T-cell (primary cell): ENCODE results near the gene KNL1. TPM values are rescaled to one million over a fixed set of nuclear protein-coding genes. Genes with fewer than 3 reads are reported as not detected.
A peak's percentile ranks its signal among the peaks of the same experiment; 100 is the strongest.
"Not testable (repeated sequence)": the region's sequence is repeated elsewhere in the genome, so short reads cannot be mapped to it uniquely, and the experiment has no call there.

Experiments
- ATAC-seq, 4 experiments: fragments of 200-7000 bp in 3 of 4; fragments of 150-1000 bp in 1 of 4; cut with Tn5 transposase; replicated peaks in 1 of 4; 1 replicate in 3 of 4; 2 replicates in 1 of 4; pipeline ENCODE4 v1.10.0; 2021; ENCODE audit warnings: moderate library complexity in 3 of 4, mild to moderate bottlenecking in 2 of 4, moderate number of reproducible peaks in 1 of 4
- CTCF ChIA-PET, 2 donors: fragments of 300-600 bp; sonication (Branson Sonifier 250); formaldehyde crosslinking; loops; one replicate each; lab custom pipeline; 2022; ENCODE audit warnings: antibody characterized with exemption in 2 of 2; lab: Charles Lee
- POLR2A ChIA-PET, 2 donors: fragments of 300-600 bp; sonication (Branson Sonifier 250); formaldehyde crosslinking; loops; one replicate each; lab custom pipeline; 2022; ENCODE audit warnings: antibody characterized with exemption in 2 of 2; lab: Charles Lee
- DNase-seq, 35 experiments: peaks; one replicate each; pipeline versions ENCODE4 v3.0.0 to v3.0.0-alpha.2; 2013 to 2023
- H3K27ac ChIP-seq: one replicate; pipeline ENCODE4 v1.5.1; 2013; ENCODE audit warnings: low read length
- H3K27me3 ChIP-seq, 2 experiments: replicated peaks in 1 of 2; 1 replicate in 1 of 2; 2 replicates in 1 of 2; pipeline versions ENCODE4 v1.6.1 to v1.7.0; 2013; ENCODE audit warnings: low read length in 1 of 2, mixed read lengths in 1 of 2; ENCODE audit not compliant: control insufficient read depth in 2 of 2, insufficient read depth in 2 of 2; ENCODE audit errors: extremely low read depth in 1 of 2
- H3K36me3 ChIP-seq, 2 donors: 1 replicate in 1 of 2; 2 replicates in 1 of 2; pipeline versions ENCODE4 v1.6.1 to v1.7.0; 2013; ENCODE audit warnings: low read length in 1 of 2; ENCODE audit not compliant: control insufficient read depth in 2 of 2, insufficient read depth in 1 of 2; ENCODE audit errors: extremely low read depth in 1 of 2
- H3K4me1 ChIP-seq, 2 experiments: 1 replicate in 1 of 2; 2 replicates in 1 of 2; pipeline versions ENCODE4 v1.6.1 to v1.7.0; 2013; ENCODE audit warnings: low read length in 2 of 2, mixed read lengths in 1 of 2; ENCODE audit not compliant: insufficient read depth in 2 of 2, control insufficient read depth in 1 of 2; ENCODE audit errors: extremely low read depth in 1 of 2
- H3K4me3 ChIP-seq, 2 donors: 1 replicate in 1 of 2; 2 replicates in 1 of 2; pipeline versions ENCODE4 v1.5.1 to v1.7.0; 2013; ENCODE audit warnings: mild to moderate bottlenecking in 2 of 2, low read length in 1 of 2, moderate library complexity in 1 of 2; ENCODE audit not compliant: control insufficient read depth in 1 of 2; ENCODE audit errors: extremely low read depth in 1 of 2
- H3K9me3 ChIP-seq: 2 replicates; pipeline ENCODE4 v1.7.0; 2013
- H3K27ac Mint-ChIP-seq, 2 donors: one replicate each; pipeline ENCODE4 v1.8.0; 2020 to 2021; ENCODE audit warnings: mild to moderate bottlenecking in 2 of 2, mixed read lengths in 2 of 2
- H3K27me3 Mint-ChIP-seq, 2 donors: one replicate each; pipeline ENCODE4 v1.8.0; 2021 to 2022; ENCODE audit warnings: mixed read lengths in 2 of 2
- H3K36me3 Mint-ChIP-seq: one replicate; pipeline ENCODE4 v1.8.0; 2021; ENCODE audit warnings: mixed read lengths
- H3K4me1 Mint-ChIP-seq, 3 donors: one replicate each; pipeline ENCODE4 v1.8.0; 2020 to 2022; ENCODE audit warnings: mixed read lengths in 3 of 3, mild to moderate bottlenecking in 1 of 3
- H3K4me3 Mint-ChIP-seq, 3 donors: one replicate each; pipeline ENCODE4 v1.8.0; 2020 to 2022; ENCODE audit warnings: mild to moderate bottlenecking in 3 of 3, mixed read lengths in 3 of 3, moderate library complexity in 3 of 3
- H3K9me3 Mint-ChIP-seq, 3 donors: one replicate each; pipeline ENCODE4 v1.8.0; 2020 to 2022; ENCODE audit warnings: mixed read lengths in 3 of 3
- WGBS: methylation state at CpG from one replicate; pipeline ENCODE4 v1.1.5; 2013; ENCODE audit warnings: missing lambda C conversion rate; ENCODE audit not compliant: insufficient coverage; 5-methylcytosine and 5-hydroxymethylcytosine counted together
- total RNA-seq, 35 experiments: library from RNA in 6 of 35; stranded (reverse) in 6 of 35; fragments of 120-200 nt in 1 of 35; gene quantifications; one replicate each; pipeline versions ENCODE4 v1.2.1 to v1.2.4 and lab custom pipeline; 2013 to 2026

The KNL1 gene
- total RNA-seq, 5 donors from 2014 or later (not counting 1 experiment from before 2014, with no cell fraction given) = 0.55 to 3.8 (median 1.7) TPM

DNA sequence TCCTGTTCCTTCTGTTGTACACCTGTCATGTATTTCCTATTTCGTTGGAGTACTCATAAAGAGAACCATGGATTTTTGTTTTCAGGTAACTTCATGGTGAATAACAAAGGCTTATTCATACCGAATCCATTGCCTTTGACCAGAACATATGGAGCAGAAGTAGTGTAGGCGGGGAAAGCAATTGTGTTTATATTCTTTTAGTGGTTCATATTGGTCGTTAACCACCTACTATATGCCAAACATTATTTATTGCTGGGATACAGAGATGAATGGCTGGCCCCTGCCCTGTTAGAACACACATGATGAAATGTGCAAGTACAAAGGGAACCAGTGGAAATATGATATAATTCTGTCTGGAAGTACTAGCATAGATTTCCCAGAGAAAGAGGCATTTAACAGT, 15.2 kb upstream of the KNL1 start:
- H3K4me3 Mint-ChIP-seq = no peak overlapping the region
- H3K4me1 ChIP-seq = no peaks in the 10 kb centered on the region
- H3K9me3 ChIP-seq = no peaks in the 10 kb centered on the region
- DNase-seq (no peak), ATAC-seq (no peak)
- no peaks in the 10 kb centered on the region for H3K9me3 Mint-ChIP-seq
- H3K4me3 ChIP-seq = no peak overlapping the region
- H3K27ac ChIP-seq = no peak overlapping the region
- no peak overlapping the region for H3K27ac Mint-ChIP-seq
- H3K4me1 Mint-ChIP-seq = peaks cover 2 to 6% (median 2%) of the 10 kb centered on the region in 3 donors
- H3K27me3 Mint-ChIP-seq = no peaks in the 10 kb centered on the region
- H3K36me3 Mint-ChIP-seq = peaks cover 11% of the 10 kb centered on the region
- CTCF ChIA-PET = interaction anchor here in 1 of 2 donors (0.6 kb wide), 1 partner anchor 726 kb away, joined by 3 read pairs; no protein-coding TSS in a partner anchor
- WGBS = no CpG with 5 or more reads among the region's 4 CpGs
- peaks cover 0 to 15% of the 10 kb centered on the region in 2 donors for H3K36me3 ChIP-seq
- no peaks in the 10 kb centered on the region for H3K27me3 ChIP-seq
- POLR2A ChIA-PET = no interaction called here

DNA sequence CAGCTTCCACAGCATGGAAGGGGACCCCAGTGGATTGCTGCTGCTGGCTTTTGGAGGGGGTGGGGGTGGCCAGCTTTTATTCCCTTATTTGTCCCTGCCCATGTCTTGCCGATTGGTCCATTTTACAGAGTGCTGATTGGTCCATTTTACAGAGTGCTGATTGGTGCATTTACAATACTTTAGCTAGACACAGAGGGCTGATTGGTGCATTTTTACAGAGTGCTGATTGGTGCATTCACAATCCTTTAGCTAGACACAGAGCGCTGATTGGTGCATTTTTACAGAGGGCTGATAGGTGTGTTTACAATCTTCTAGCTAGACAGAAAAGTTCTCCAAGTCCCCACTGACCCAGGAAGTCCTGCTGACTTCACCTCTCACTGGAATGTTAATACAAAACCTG, 12.3 kb upstream of the KNL1 start:
- POLR2A ChIA-PET, H3K27ac Mint-ChIP-seq, DNase-seq, H3K27me3 Mint-ChIP-seq, H3K9me3 Mint-ChIP-seq, H3K4me3 Mint-ChIP-seq, H3K36me3 ChIP-seq, H3K4me1 Mint-ChIP-seq, CTCF ChIA-PET, H3K4me3 ChIP-seq, H3K9me3 ChIP-seq, H3K27me3 ChIP-seq, ATAC-seq, H3K4me1 ChIP-seq, H3K36me3 Mint-ChIP-seq, H3K27ac ChIP-seq: not testable (repeated sequence)
- 67% methylated on average over 1 of the region's 2 CpGs for WGBS

DNA sequence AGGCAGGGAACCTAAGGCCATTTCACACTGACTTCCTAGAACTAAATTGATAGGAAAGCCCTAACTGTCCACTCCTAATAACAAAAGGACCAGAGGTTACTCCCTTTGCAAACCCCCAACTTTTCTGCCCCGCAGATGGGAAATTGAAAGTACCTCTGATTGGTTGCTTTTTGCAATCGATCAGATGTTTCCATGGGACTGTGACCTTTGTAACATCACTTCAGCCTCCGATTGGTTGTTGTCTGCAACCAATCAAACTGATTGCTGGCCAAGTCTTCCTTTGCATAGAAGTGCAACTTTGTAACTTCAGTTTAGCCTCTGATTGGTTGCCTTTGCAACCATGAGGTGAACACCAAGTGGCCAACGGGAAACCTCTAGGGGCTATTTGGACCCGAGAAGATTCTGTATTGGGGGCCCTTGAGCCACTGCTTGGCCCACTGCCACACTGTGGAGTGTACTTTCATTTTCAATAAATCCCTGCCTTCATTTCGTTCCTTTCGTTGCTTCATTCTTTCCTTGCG, 11.3 kb upstream of the KNL1 start:
- Mint-ChIP-seq H3K4me3 (peak overlapping the region in 2 of 3 donors; percentile 9 to 44), H3K36me3 (no peaks in the 10 kb centered on the region), H3K27ac (no peak overlapping the region), H3K9me3 (no peaks in the 10 kb centered on the region), H3K27me3 (peaks cover 0 to 3% of the 10 kb centered on the region in 2 donors), H3K4me1 (no peaks in the 10 kb centered on the region)
- ChIA-PET POLR2A (no interaction called here), CTCF (no interaction called here)
- DNase-seq (no peak), ATAC-seq (peak in 2 of 4 experiments; percentile 29 to 81)
- Histone ChIP-seq H3K27me3 (peaks cover 0 to 7% of the 10 kb centered on the region in 2 experiments), H3K4me3 (no peak overlapping the region), H3K9me3 (no peaks in the 10 kb centered on the region), H3K36me3 (no peaks in the 10 kb centered on the region), H3K27ac (no peak overlapping the region), H3K4me1 (no peaks in the 10 kb centered on the region)
- 87% methylated on average over 4 of the region's 8 CpGs for WGBS

DNA sequence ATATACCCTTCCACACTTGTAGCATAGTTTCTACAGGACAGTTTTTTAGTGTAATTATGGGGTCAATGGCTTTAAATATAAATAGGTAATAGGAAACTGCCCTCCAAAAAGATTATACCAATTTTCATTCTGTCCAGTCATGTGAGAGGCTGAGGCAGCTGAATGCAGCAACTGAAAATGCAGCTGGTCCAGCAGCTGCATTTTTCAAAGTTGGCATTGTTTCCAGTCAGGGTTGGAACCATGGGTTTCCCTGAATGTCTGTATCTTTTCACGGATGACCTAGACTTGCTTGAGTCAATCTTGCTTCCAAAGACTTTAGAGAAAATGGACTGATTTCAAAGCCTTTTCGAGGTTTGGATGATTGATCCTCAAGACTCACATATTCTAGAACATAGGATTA, 9.9 kb upstream of the KNL1 start:
- Mint-ChIP-seq H3K4me1 (no peaks in the 10 kb centered on the region), H3K9me3 (no peaks in the 10 kb centered on the region)

DNA sequence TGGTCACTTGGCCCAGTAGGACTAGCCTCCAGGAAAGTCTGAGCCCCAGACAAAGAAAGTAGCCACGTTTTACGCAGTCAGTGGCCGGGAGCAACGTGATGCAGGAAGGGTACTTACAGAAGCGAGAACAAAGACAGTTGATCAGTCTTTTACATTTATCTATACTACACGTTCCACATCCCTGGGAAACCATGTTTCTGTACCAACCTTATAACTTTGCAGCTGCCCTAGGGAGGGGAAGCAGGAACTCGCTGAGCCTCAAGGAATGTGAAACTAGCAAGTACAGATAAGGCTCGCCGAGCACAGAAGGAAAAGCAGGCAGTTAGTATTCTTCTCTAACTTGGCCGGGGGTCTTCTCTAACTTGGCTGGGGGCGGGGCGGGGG, 3.4 kb upstream of the KNL1 start:
- POLR2A ChIA-PET = interaction anchor here in 1 of 2 donors (0.6 kb wide), 1 partner anchor 23 kb away, joined by 6 read pairs; no protein-coding TSS in a partner anchor
- Mint-ChIP-seq H3K4me3 (peak overlapping the region; percentile 76 to 85 (median 79)), H3K36me3 (no peaks in the 10 kb centered on the region), H3K4me1 (peaks cover 27 to 36% (median 31%) of the 10 kb centered on the region in 3 donors), H3K27me3 (peaks cover 4 to 6% of the 10 kb centered on the region in 2 donors), H3K27ac (peak overlapping the region in 1 of 2 donors; percentile 84), H3K9me3 (no peaks in the 10 kb centered on the region)
- 79% methylated on average over 6 of the region's 12 CpGs for WGBS
- Histone ChIP-seq H3K4me3 (no peak overlapping the region), H3K9me3 (no peaks in the 10 kb centered on the region), H3K27ac (no peak overlapping the region), H3K27me3 (peaks cover 0 to 13% of the 10 kb centered on the region in 2 experiments), H3K36me3 (no peaks in the 10 kb centered on the region), H3K4me1 (peaks cover 6 to 16% of the 10 kb centered on the region in 2 experiments)
- ATAC-seq = no peak
- CTCF ChIA-PET = interaction anchor here (0.6 to 1.8 kb wide), 7 partner anchors 11 to 720 kb away, joined by 3 to 27 read pairs (median 5); partner anchors contain the start of genes CCDC32 (in 1 of the 2) and RPUSD2 (in 1 of the 2)
- no peak for DNase-seq

More for the DNA sequence above, 9.9 kb upstream of the KNL1 start:
- peaks cover 0 to 3% of the 10 kb centered on the region in 2 donors for H3K27me3 Mint-ChIP-seq
- Histone ChIP-seq H3K4me1 (no peaks in the 10 kb centered on the region), H3K27ac (no peak overlapping the region), H3K4me3 (no peak overlapping the region), H3K36me3 (no peaks in the 10 kb centered on the region), H3K27me3 (peaks cover 0 to 13% of the 10 kb centered on the region in 2 experiments), H3K9me3 (no peaks in the 10 kb centered on the region)
- ATAC-seq (no peak), DNase-seq (no peak)
- no peak overlapping the region for H3K27ac Mint-ChIP-seq
- no CpG with 5 or more reads among the region's 2 CpGs for WGBS
- POLR2A ChIA-PET = interaction anchor here in 1 of 2 donors (0.6 kb wide), 1 partner anchor 517 kb away, joined by 3 read pairs; no protein-coding TSS in a partner anchor
- CTCF ChIA-PET = interaction anchor here in 1 of 2 donors (0.7 kb wide), 1 partner anchor 61 kb away, joined by 3 read pairs; no protein-coding TSS in a partner anchor
- H3K4me3 Mint-ChIP-seq = no peak overlapping the region
- H3K36me3 Mint-ChIP-seq = no peaks in the 10 kb centered on the region

DNA sequence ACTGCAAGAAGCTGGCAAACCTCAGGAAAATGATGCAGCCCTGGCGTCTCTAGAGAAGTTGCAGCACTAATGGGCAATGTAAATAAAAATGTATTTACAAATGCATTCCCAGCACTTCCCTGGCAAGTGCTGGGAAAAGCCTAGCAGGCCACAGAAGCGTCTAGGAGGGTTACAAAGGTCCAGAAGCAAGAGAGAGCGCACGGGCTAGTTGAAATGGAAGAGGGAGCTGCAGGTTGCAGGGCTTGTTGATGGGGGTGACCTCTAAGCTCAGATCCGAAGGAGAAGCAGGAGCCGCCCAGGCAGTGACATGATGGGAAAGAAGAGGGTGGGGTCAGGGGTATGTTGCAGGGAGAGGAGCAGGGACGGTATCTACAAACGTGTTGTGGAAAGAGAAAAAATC, 2.7 kb upstream of the KNL1 start:
- Histone ChIP-seq H3K4me1 (peaks cover 6 to 16% of the 10 kb centered on the region in 2 experiments), H3K27ac (no peak overlapping the region), H3K36me3 (no peaks in the 10 kb centered on the region), H3K9me3 (no peaks in the 10 kb centered on the region), H3K27me3 (peaks cover 0 to 12% of the 10 kb centered on the region in 2 experiments), H3K4me3 (no peak overlapping the region)
- WGBS = 97% methylated on average over 7 of the region's 8 CpGs
- Mint-ChIP-seq H3K9me3 (no peaks in the 10 kb centered on the region), H3K4me3 (peak overlapping the region in 1 of 3 donors; percentile 45), H3K27ac (no peak overlapping the region), H3K27me3 (peaks cover 4% of the 10 kb centered on the region in 2 donors), H3K36me3 (no peaks in the 10 kb centered on the region), H3K4me1 (peaks cover 27 to 36% (median 31%) of the 10 kb centered on the region in 3 donors)
- ChIA-PET POLR2A (no interaction called here), CTCF (interaction anchor here (0.5 to 1.6 kb wide), 7 partner anchors 10 to 318 kb away, joined by 3 to 6 read pairs (median 5); partner anchors contain the start of gene CCDC32 (in 1 of the 2))
- ATAC-seq = no peak
- no peak for DNase-seq
